GM19238 (cell line): ENCODE data around the gene PDXDC1.
"Not testable (repeated sequence)": the region's sequence is repeated elsewhere in the genome, so short reads cannot be mapped to it uniquely, and the experiment has no call there.

Source experiments
- DNase-seq: peaks from one replicate; pipeline ENCODE4 v3.0.0; 2011; ENCODE audit warnings: low spot score; ENCODE audit not compliant: insufficient read length

PDXDC1 gene

DNA sequence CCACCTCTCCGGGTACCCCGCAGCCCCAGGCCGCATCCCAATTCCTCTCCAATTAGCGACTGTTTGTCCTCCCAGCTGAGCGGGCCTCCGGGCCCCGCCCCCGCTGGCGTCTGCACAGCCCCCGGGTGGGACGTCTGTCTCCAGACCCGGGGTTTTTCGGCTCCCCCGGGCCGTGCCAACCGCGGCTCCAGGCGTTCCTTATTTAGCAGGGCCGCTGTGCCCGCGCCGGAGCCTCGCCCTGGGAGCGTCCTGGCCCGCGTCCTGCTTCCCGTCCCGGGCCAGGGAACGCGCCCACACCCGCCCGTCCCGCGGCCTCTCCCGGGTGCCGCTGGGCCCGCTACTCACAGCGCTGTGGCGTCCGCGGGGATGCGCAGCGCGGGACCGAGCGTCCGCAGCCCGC, 179.2 kb downstream of the PDXDC1 start:
- DNase-seq, result not testable (repeated sequence)

- DNase-seq, result peak; percentile 85
Measured at GRCh38 chr16:15154650-15155562, 180.1 kb downstream of the PDXDC1 start.

DNA sequence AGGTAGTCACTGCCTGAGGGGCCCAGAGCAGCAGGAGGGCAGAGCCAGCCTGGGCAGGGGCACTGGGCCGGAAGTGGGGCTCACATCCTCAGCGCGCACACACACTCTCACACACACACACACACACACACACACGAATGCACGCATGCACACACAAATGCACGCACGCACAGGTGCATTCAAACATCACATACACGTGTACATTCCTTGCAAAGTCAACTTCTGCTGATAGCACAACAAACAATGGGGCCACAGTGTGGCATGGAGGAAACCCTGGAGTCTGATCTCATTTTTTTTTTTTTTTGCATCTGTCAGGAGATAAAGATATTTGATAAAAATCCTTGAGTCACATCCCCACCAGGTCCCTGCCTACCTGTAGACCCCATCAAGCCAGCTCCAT, 182.8 kb downstream of the PDXDC1 start:
- not testable (repeated sequence) for DNase-seq

DNA sequence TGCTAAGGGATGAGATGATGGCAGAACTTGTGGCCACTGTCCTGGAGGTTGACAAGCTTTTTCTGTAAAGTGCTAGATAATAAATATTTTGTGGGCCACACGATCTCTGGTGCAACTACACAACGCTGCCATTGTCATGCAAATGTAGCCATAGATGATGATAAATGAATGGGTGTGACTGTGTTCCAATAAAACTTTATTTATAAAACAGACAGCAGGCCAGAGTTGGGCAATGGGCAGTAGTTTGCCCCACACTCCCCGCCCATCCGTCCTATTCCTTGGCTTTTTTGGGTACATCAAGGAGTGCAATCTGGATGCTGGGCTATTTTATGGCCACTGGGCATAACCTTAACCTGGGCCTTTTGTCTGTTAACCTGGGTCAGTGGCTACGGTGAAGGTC, 184.8 kb downstream of the PDXDC1 start:
- DNase-seq, result not testable (repeated sequence)

- not testable (repeated sequence) for DNase-seq
Measured at GRCh38 chr16:15160571-15160970, 185.7 kb downstream of the PDXDC1 start.

- not testable (repeated sequence) for DNase-seq
Measured at GRCh38 chr16:15163055-15163454, 188.2 kb downstream of the PDXDC1 start.

- DNase-seq, result not testable (repeated sequence)
Measured at GRCh38 chr16:15166177-15166576, 191.4 kb downstream of the PDXDC1 start.

DNA sequence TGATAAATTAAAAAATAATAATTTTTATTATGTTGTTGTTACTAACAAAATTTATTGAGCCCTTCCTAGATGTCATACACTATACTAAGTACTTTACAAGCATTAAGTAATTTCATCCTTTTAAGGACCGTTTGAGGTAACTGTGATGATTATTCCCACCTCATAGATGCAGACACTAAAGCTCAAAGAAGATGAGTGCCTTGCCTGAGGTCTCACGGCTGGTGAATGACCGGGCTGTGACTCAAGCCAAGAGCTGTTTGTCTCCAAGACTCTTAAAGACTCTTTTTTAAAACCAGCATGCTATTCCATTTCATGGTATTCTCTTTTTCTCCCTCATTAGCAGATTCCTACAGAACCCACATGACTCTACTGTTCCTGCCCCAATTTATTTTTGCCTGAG, 193.5 kb downstream of the PDXDC1 start:
- not testable (repeated sequence) for DNase-seq

DNA sequence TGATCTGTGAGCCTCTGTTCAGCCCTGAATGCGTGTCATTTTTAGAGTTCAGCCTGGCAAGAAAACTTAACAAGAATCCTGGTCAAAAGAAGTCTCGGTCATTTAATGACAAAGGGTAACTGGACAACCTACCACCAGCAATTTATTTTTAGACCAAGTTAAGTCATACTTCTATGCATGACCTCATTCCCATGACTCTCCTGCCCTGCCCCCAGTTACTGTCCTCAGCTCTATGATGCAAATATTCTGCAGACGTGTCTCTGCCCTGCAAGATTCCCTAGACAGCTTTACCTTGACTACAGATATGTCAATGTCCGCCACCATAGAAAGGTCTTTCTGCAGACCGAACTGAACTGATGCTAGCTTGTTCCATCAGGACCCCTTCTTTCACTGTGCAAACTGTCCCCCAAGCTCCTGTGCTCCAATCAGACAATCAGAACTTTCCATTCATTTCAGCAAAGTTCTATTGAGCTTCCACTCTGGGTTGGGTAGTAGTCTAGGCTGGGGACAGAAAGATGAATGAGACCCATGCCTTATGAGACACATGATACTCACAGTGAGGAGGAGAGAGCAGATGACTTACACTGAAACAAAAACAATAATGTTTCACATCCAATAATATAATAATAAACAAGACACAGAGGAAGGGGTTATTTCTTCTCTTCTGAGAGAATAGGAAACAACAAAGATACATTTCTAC, 194.3 kb downstream of the PDXDC1 start:
- DNase-seq, result not testable (repeated sequence)

GRCh38 chr16:15179909-15180308, 205.1 kb downstream of the PDXDC1 start:
- not testable (repeated sequence) for DNase-seq

GRCh38 chr16:15180946-15181345, 206.1 kb downstream of the PDXDC1 start:
- DNase-seq, result not testable (repeated sequence)

GRCh38 chr16:15184000-15184399, 209.2 kb downstream of the PDXDC1 start:
- DNase-seq, result not testable (repeated sequence)
